Thoracic aorta (tissue), 2 donors: Measurements from ENCODE around the gene RPS26. TPM values are rescaled to one million over a fixed set of nuclear protein-coding genes. Genes with fewer than 3 reads are reported as not detected.
A peak's percentile ranks its signal among the peaks of the same experiment; 100 is the strongest.

Experiments used
- ATAC-seq: fragments of 150-250 bp; one replicate; pipeline ENCODE4 v1.8.0; 2017; ENCODE audit warnings: low read depth; ENCODE audit not compliant: insufficient number of reproducible peaks, low FRiP score
- DNase-seq: peaks from one replicate; pipeline ENCODE4 v3.0.0-alpha.2; 2020; ENCODE audit warnings: low spot score
- H3K27ac ChIP-seq, 2 donors: fragments of 200-600 bp; sonication (generic); 1 replicate in 1 of 2; 2 replicates in 1 of 2; pipeline ENCODE4 v1.5.1; 2016; ENCODE audit warnings: mild to moderate bottlenecking in 2 of 2, moderate library complexity in 2 of 2
- H3K27me3 ChIP-seq: fragments of 200-600 bp; sonication (generic); replicated peaks from 2 replicates; pipeline ENCODE4 v1.6.0; 2016; ENCODE audit warnings: mild to moderate bottlenecking; ENCODE audit not compliant: insufficient read depth
- H3K36me3 ChIP-seq: fragments of 200-600 bp; sonication (generic); one replicate; pipeline ENCODE4 v1.5.1; 2016
- H3K4me1 ChIP-seq, 2 donors: fragments of 200-600 bp; sonication (generic); 1 replicate in 1 of 2; 2 replicates in 1 of 2; pipeline versions ENCODE4 v1.5.1 to v1.6.0; 2016; ENCODE audit warnings: low read depth in 2 of 2, mild to moderate bottlenecking in 1 of 2; ENCODE audit not compliant: control insufficient read depth in 1 of 2
- H3K4me3 ChIP-seq: fragments of 200-600 bp; sonication (generic); 2 replicates; pipeline ENCODE4 v1.5.1; 2016; ENCODE audit warnings: mild to moderate bottlenecking
- H3K9me3 ChIP-seq: fragments of 200-600 bp; sonication (generic); 2 replicates; pipeline ENCODE4 v1.5.1; 2016
- total RNA-seq, 2 donors: library from RNA; depleted of rRNA; stranded (reverse); fragments of >200 nt; gene quantifications; one replicate each; pipeline versions ENCODE4 v1.1.0 to v1.2.3, GENCODE V29; 2016
- TF ChIP-seq, protein P1 (sequence below): fragments of 200-600 bp; sonication (generic); IDR thresholded peaks from one replicate; pipeline ENCODE4 v1.5.1; 2019; ENCODE audit warnings: antibody characterized with exemption

The RPS26 gene
- total RNA-seq, 2 donors from 2014 or later = 103 to 1,114 TPM

DNA sequence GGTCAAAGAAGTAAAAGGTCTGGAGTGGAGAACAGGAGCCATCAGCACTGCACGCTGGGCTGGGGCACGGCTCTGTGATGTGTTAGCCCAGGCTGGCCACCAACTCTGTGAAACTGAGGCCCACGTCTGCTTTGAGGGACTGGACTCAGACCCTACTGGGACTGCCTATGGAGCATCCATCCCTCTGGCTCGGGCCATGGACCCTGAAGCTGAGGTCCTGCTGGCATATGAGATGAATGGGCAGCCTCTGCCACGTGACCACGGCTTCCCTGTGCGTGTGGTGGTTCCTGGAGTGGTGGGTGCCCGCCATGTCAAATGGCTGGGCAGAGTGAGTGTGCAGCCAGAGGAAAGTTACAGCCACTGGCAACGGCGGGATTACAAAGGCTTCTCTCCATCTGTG is 37.5 kb upstream of the RPS26 start:
- no peaks in the 10 kb centered on the region for H3K27me3 ChIP-seq
- H3K27ac ChIP-seq = no peak overlapping the region
- H3K36me3 ChIP-seq = peaks cover 8% of the 10 kb centered on the region
- DNase-seq = no peak
- no peak for ATAC-seq
- TF ChIP-seq, protein P1, sequence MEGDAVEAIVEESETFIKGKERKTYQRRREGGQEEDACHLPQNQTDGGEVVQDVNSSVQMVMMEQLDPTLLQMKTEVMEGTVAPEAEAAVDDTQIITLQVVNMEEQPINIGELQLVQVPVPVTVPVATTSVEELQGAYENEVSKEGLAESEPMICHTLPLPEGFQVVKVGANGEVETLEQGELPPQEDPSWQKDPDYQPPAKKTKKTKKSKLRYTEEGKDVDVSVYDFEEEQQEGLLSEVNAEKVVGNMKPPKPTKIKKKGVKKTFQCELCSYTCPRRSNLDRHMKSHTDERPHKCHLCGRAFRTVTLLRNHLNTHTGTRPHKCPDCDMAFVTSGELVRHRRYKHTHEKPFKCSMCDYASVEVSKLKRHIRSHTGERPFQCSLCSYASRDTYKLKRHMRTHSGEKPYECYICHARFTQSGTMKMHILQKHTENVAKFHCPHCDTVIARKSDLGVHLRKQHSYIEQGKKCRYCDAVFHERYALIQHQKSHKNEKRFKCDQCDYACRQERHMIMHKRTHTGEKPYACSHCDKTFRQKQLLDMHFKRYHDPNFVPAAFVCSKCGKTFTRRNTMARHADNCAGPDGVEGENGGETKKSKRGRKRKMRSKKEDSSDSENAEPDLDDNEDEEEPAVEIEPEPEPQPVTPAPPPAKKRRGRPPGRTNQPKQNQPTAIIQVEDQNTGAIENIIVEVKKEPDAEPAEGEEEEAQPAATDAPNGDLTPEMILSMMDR = no peak
- H3K4me3 ChIP-seq = no peak overlapping the region
- peaks cover 0 to 8% of the 10 kb centered on the region in 2 donors for H3K4me1 ChIP-seq
- H3K9me3 ChIP-seq = no peaks in the 10 kb centered on the region

DNA sequence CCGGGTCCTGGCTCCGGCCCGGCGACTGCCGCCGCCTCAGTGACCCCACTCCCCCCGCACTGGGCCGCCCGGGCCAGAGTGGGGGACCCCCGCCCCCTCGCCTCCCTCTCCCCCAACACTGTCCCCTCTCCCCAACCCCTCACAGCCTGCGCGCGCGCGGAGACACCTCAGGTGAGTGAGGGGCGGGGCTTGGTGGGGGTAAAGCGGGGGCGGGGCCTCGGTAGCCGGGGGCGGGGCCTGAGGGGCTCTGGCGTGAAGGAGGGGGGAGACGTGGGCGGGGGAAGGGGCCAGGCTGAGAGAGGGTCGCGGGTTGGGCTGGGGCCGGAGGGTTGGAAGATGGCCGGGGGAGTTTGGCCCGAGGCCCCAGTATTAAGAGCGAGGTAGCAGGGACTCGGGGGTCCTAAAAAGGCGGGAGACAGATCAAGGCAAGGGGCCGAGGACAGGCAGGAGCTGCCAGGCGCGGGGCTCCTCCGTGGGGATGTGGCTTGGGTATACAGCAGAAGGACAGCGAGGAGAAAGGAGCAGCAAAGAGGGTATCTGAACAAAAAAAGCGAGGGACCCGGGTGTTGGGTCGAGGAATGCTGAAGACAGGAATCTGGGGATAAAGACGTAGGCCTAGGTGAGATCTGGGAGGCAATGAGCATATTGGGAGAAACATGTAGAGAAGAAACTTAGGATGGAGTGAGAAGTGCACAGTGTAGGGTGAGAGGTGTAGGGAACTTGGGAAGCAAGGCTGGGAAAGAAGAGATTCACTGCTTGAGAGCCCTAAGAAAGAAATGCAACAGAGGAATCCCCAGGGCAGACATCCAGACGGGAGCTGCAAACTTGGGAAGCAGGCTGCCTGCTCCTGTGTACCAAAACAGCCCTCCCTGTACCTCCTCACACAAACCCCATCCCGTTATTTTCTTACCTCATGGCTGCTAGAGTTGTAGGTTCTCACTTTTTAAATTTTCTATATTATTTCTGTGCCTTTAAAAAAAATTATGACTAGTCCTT is 33.9 kb upstream of the RPS26 start:
- peak overlapping the region; percentile 94 for H3K4me3 ChIP-seq
- peak overlapping the region; percentile 93 for H3K27ac ChIP-seq
- H3K4me1 ChIP-seq = peaks cover 0 to 8% of the 10 kb centered on the region in 2 donors
- TF ChIP-seq, protein P1 = no peak
- ATAC-seq (peak; percentile 35), DNase-seq (no peak)
- H3K27me3 ChIP-seq = no peaks in the 10 kb centered on the region
- H3K9me3 ChIP-seq = no peaks in the 10 kb centered on the region
- peaks cover 8% of the 10 kb centered on the region for H3K36me3 ChIP-seq

DNA sequence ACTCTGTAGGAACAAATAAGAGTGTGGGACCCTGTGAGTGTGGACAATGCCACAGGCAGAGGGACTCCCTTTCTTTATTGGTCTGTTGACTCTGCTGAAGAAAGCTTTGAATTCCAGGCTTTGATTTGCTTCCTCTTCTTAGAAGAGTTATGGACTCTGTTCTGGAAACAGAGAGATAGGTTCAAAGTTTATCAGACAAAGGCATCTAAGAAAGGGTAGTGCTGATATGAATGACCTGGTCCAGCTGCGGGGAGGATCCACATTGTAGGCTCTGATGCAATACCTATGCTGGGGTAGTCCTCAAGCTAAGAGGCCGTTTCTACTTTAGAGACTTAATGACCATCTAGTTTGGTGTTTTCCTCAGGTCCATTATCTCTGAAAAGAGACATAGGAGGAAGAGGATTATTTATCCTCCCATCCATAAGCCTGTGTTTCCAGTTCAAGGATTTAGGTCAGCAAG is 31.6 kb upstream of the RPS26 start:
- Histone ChIP-seq H3K27ac (no peak overlapping the region), H3K27me3 (no peaks in the 10 kb centered on the region), H3K4me1 (peaks cover 0 to 8% of the 10 kb centered on the region in 2 donors), H3K36me3 (no peaks in the 10 kb centered on the region), H3K9me3 (no peaks in the 10 kb centered on the region), H3K4me3 (no peak overlapping the region)
- ATAC-seq (no peak), DNase-seq (no peak)
- TF ChIP-seq, protein P1 = no peak

DNA sequence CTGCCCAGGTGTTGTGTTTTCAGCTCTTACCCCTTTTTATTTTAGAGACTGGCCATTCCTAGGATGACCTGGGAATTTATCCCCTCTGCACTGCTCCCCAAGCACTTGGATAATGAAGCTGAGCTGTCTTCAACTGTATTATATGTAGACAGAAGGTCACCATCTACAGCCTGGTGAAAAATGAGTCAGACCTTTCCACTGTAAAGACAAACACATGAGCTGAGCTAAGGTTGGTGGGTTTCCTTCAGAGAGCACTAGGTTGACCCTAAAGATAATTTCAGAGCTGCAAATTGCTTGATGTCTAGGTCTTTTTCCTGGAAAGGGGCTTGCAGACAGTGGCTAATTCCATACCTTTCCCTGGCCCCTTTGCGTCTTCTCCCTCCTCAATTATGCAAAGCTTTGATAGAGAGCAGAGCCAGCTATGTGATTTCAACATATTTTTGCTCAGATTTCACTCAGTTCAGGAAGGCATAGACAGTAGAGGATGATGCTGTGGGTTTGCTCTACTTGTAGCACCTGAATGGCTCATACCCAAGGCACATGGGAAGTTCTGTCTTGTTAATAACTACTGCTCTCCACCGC is 30.1 kb upstream of the RPS26 start:
- H3K4me1 ChIP-seq = peaks cover 0 to 8% of the 10 kb centered on the region in 2 donors
- H3K27me3 ChIP-seq = no peaks in the 10 kb centered on the region
- H3K36me3 ChIP-seq = no peaks in the 10 kb centered on the region
- DNase-seq = no peak
- no peak overlapping the region for H3K4me3 ChIP-seq
- TF ChIP-seq, protein P1 = no peak
- H3K9me3 ChIP-seq = no peaks in the 10 kb centered on the region
- ATAC-seq = no peak
- H3K27ac ChIP-seq = no peak overlapping the region

DNA sequence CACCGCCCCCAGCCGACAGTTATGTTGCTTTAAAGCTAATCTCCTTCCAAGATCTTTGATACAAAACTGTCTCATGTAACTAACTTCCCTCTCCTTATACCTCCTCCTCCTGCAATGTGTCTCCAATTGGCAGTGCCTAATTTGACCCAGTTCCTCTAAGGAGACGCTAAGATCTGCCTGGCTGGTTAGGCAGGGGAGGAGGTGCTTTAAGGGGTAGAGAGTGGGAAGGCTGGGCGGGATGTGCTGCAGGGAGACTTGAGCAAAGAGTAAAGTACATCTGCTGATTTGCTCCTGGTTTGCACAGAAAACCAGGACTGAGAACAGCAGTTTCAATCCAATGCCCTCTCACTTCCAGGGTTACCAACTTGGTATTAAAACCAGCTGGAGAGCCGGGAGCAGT is 28.2 kb upstream of the RPS26 start:
- TF ChIP-seq, protein P1 = no peak
- Histone ChIP-seq H3K27ac (no peak overlapping the region), H3K4me3 (no peak overlapping the region), H3K36me3 (peaks cover 4% of the 10 kb centered on the region), H3K9me3 (no peaks in the 10 kb centered on the region), H3K4me1 (peaks cover 0 to 1% of the 10 kb centered on the region in 2 donors), H3K27me3 (no peaks in the 10 kb centered on the region)
- DNase-seq (no peak), ATAC-seq (no peak)
